Choroid plexus epithelial cell (primary cell): ENCODE results near the gene ZNF746.

ENCODE experiments used
- DNase-seq: peaks from one replicate; pipeline ENCODE4 v3.0.0-alpha.2; 2010; ENCODE audit warnings: low read depth
- H3K4me3 ChIP-seq: 2 replicates; pipeline ENCODE4 v1.5.1; 2011; ENCODE audit warnings: low read depth, mild to moderate bottlenecking, control low read depth, low read length, moderate library complexity
- TF ChIP-seq, protein P1 (sequence below): conservative IDR thresholded peaks from 2 replicates; pipeline ENCODE4 v1.5.1; 2011; ENCODE audit warnings: low read depth, mild to moderate bottlenecking, control low read depth, inconsistent platforms, low read length, moderate library complexity

Gene ZNF746

DNA sequence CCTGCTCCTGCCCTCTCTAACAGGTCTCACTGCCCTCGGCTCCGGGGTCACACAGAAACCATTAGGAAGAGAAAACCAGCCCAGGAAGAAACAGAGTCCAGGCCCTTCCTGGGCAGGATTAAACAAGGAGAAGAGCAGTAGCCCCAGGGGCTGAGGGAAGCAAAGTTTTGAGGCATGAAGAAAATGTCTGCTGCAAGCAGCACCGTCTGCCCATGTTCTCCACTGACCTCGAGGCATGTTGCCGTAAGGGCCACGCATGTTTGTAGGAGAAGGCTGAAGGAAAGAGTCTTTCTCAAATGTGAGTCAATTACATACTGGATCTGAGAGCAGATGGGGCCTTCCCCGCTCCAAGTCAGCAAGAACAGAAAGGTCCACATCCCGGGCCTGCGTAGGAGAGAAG, 4.2 kb downstream of the ZNF746 start:
- TF ChIP-seq, protein P1, sequence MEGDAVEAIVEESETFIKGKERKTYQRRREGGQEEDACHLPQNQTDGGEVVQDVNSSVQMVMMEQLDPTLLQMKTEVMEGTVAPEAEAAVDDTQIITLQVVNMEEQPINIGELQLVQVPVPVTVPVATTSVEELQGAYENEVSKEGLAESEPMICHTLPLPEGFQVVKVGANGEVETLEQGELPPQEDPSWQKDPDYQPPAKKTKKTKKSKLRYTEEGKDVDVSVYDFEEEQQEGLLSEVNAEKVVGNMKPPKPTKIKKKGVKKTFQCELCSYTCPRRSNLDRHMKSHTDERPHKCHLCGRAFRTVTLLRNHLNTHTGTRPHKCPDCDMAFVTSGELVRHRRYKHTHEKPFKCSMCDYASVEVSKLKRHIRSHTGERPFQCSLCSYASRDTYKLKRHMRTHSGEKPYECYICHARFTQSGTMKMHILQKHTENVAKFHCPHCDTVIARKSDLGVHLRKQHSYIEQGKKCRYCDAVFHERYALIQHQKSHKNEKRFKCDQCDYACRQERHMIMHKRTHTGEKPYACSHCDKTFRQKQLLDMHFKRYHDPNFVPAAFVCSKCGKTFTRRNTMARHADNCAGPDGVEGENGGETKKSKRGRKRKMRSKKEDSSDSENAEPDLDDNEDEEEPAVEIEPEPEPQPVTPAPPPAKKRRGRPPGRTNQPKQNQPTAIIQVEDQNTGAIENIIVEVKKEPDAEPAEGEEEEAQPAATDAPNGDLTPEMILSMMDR: no peak
- no peak overlapping the region for H3K4me3 ChIP-seq
- DNase-seq: no peak

DNA sequence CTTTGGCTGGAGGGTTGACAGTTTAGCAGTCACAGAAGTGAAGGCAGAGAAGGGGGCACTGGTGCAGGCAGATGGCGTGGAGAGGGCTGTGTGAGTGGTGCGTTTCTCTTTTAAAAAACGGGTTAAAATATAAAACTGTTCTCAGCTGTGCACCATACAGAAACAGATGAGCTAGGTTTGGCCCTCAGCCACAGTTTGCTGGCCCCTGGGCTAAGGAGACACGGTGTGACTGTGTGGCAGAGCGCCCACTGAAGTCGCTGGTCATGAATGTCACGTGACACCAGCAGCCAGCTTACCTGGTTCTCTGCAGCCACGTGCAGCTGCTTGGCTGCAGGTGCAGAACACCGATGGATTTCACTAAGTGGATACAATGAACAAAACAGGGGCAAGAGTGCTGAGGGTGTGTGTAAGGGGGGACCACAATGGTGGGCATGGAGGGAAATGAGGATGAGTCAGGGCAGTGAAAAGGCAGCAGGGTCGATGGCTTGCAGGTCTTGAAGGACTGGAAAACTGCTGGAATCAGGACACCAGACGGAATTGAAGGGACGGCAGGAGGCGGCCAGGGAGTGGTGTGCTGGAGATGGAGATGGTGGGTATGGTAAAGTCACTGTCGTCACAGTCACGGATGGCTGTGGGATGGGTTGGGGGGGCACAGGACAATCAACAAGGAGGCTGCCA, 7.4 kb downstream of the ZNF746 start:
- DNase-seq: no peak
- no peak overlapping the region for H3K4me3 ChIP-seq
- TF ChIP-seq, protein P1: no peak

DNA sequence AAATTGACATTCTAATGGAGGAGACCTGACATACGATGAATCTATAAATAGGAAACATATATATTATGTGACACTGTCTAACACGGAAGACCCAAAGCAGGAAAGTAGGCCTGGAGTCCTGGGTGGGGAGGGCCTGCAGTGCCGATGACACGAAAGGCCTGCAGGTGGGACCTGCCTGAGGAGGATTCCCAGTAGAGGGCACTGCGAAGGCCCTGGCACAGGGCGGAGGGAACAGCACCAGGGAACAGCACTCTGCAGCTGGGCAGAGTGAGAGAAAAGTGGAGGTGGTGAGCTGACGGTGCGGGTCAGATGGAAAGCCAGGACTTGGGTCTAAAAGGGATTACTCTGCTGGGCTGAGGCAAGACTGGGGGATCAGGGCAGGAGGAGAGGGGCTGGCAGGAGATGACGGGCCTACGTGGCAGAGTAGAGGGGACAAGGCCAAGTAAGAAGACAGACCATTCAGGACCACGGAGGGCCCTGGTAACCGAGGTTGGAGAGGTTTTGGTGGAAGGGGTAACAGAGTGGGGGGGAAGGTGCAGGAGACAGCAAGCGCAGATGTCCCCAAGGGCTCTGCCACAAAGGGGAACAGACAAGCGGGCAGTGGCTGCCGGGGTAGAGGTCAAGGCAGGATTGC, 8.1 kb downstream of the ZNF746 start:
- TF ChIP-seq, protein P1: peak; percentile 25
- no peak for DNase-seq
- no peak overlapping the region for H3K4me3 ChIP-seq

DNA sequence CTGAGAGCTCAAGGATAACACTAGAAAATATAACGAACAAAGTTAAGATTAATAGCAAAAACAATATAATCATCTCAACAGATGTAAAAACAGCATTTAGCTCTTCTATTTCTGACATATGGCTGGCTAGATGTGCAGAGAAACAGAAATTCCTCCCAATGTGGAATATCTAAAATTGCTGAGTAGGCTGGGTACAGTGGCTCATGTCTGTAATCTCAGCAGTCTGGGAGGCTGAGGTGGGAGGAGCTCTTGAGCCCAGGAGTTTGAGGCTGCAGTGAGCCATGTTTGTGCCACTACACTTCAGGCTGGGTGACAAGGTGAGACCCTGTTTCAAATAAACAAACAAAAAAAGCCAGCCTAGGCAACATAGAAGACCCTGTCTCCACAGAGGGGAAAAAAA, 18.0 kb downstream of the ZNF746 start:
- TF ChIP-seq, protein P1: no peak
- DNase-seq: no peak
- no peak overlapping the region for H3K4me3 ChIP-seq

DNA sequence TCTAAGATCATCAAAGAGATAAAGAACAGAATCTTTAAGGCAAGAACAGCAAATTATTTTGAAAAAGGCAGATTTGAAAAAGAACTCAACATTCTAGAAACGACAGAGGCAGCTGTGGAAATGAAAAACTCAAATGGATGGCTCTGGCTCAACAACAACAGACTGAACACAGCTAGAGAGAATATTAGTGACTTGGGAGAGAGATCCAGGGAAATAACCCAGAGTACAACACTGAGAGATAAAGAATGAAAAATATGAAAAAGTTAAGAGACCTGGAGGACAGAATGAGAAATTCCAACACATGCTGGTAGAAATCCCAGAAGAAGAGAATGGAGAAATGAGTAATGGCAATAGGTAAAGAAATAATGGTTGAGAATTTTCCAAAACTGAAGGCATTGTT, 18.9 kb downstream of the ZNF746 start:
- TF ChIP-seq, protein P1: no peak
- H3K4me3 ChIP-seq: no peak overlapping the region
- DNase-seq: no peak

DNA sequence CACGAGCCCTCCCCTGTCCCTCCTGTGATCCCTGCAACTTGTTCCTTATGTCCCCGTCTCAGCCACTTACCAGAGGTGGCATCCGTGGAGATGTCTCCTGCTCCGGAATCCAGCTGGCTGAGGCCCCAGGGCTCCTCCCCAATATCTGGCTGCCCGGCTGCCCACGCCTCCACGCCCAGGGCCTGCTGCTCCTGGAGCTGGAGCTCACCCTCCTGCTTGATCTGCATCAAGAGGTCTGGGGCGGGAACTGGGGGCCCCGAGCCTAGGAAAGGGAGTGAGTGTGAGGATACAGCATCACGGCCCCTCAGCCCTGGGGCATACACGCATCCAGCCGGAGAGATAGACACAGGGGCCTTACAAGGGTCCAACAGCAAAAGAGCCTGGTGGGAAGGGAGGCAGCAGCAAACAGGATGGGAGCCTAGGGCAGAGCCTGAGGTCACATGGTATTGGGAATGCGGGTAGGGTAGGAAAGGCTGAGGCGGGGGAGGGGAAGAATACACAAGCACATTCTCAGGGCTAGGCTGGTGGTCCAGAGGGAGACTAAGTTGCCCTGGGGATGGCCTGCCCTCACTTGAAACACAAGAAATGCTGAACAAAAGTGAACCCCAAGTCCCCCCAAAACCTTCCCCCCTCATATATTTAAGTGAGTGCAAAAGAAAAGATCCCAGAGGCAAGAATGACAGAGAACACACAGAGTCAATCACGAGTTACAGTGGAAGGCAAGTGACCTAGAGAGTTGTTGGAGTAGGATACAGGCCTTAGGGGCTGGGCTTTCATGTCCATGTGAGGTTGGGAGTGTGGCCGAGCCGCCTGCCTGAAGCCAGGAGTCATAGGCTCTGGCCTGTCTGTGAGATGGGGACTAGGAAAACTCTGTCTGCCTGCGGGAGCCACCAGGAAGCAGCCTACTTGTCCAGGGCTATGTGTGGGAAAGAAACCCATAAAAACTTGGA, 19.8 kb downstream of the ZNF746 start:
- no peak overlapping the region for H3K4me3 ChIP-seq
- TF ChIP-seq, protein P1: no peak
- no peak for DNase-seq
